ENCODE results near the gene KIF6. TPM values are rescaled to one million over a fixed set of nuclear protein-coding genes. Genes with fewer than 3 reads are reported as not detected.

KIF6 gene
- total RNA-seq, 1 donor from 2014 or later, result 2.0 TPM

Other genes starting within 250 kb of the KIF6 start
- gene DAAM2, start 67.0 kb upstream of the KIF6 start, total RNA-seq, result 38.4 and 50.3 TPM in 2 replicates
- 14.7 and 16.0 TPM in 2 replicates for gene MOCS1, start 209.1 kb upstream of the KIF6 start, total RNA-seq